ENCODE data around the gene CYGB. TPM values are rescaled to one million over a fixed set of nuclear protein-coding genes. Genes with fewer than 3 reads are reported as not detected.
A peak's percentile ranks its signal among the peaks of the same experiment; 100 is the strongest.

Gene CYGB
- total and polyA plus RNA-seq, 9 of the 15 experiments (the other 6 are each of a cell fraction or from before 2014, with no cell fraction given): 0.08 to 0.95 (median 0.18) TPM; not detected in 5

GRCh38 chr17:76584427-76585032, 47.0 kb upstream of the CYGB start:
- no peak for TF ChIP-seq ZNF76 (CRISPR knock-in tag; IDR thresholded peaks at IDR 0.05; ENCODE audit: borderline replicate concordance)
- Histone ChIP-seq H3K36me3 (ENCODE audit: control insufficient read depth, insufficient read depth, low read length) (no peaks in the 10 kb centered on the region), H3K9me3 (replicated peaks; ENCODE audit: control insufficient read depth, insufficient read depth, low read depth, low read length) (no peaks in the 10 kb centered on the region), H3K4me1 (replicated peaks in 1 of 2; ENCODE audit: control insufficient read depth in 2 of 2, insufficient read depth in 2 of 2, low read length in 2 of 2) (peaks cover 0 to 30% of the 10 kb centered on the region in 2 experiments; a peak in 4 of 5 replicates), H3K9ac (ENCODE audit: insufficient read depth in 1 of 2, low read depth in 2 of 2, low read length in 2 of 2) (peak overlapping the region in 1 of 2 experiments; percentile 68; a peak in 1 of 4 replicates), H3K27ac (ENCODE audit: extremely low read depth, low read depth, low read length) (no peak overlapping the region), H3K9me1 (ENCODE audit: control insufficient read depth, insufficient read depth, low read length) (no peaks in the 10 kb centered on the region), H3K4me3 (no peak overlapping the region), H3K27me3 (ENCODE audit: control insufficient read depth in 2 of 2, insufficient read depth in 2 of 2, low read length in 2 of 2) (peaks cover 0 to 6% of the 10 kb centered on the region in 2 experiments; a peak in 2 of 5 replicates), H2AFZ (ENCODE audit: low read depth, low read length) (peak overlapping the region; percentile 40; the same call in 1 of the 2 replicates), H3K4me2 (ENCODE audit: insufficient read depth, low read length) (peak overlapping the region; percentile 37; the same call in 1 of the 2 replicates), H4K20me1 (replicated peaks; ENCODE audit: control insufficient read depth, insufficient read depth, low read length) (no peaks in the 10 kb centered on the region), H3K79me2 (ENCODE audit: control insufficient read depth, insufficient read depth, low read length) (no peaks in the 10 kb centered on the region)
- BruUV-seq (replicated peaks): no TSS peak
- FAIRE-seq: no peak
- in situ Hi-C loops (cut with MboI) (no loop called here), intact Hi-C loops (cut with micrococcal nuclease) (no loop called here)
- CTCF ChIA-PET (ENCODE audit: low intra/inter-chr PET ratio): no interaction called here
- no peak for DNase-seq (ENCODE audit: extremely low read depth in 1 of 4, low spot score in 3 of 4)
- POLR2A ChIA-PET: interaction anchor here (0.6 to 1.5 kb wide), 6 partner anchors 13 to 40 kb away, joined by 3 to 5 read pairs (median 4); no protein-coding TSS in a partner anchor
- WGBS (ENCODE audit: insufficient coverage, low coverage, missing lambda C conversion rate): 78% methylated on average over 12 of the region's 17 CpGs
- ATAC-seq: no peak

DNA sequence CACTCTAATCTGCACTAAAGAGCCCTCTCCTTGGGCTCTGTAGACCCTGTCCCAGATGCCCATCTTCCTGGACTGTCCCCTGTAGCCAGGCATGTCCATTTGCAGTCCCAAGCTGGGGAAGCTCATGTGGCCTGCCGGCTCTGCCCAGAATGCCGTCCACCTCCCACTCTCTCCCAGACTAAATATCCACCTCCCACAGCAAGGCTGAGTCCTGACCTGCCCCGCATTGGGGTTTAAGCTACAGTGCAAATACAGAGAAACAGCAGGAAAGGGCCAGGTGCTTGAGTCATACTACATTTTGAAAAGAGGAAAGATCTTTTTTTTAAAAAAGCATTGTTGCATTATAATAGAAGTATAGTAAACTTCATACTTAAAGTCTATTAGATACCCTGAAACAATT, 45.2 kb upstream of the CYGB start:
- Histone ChIP-seq H3K9me1 (ENCODE audit: control insufficient read depth, insufficient read depth, low read length) (no peaks in the 10 kb centered on the region), H3K27ac (ENCODE audit: extremely low read depth, low read depth, low read length) (no peak overlapping the region), H3K4me1 (replicated peaks in 1 of 2; ENCODE audit: control insufficient read depth in 2 of 2, insufficient read depth in 2 of 2, low read length in 2 of 2) (peaks cover 14 to 34% of the 10 kb centered on the region in 2 experiments), H3K9me3 (replicated peaks; ENCODE audit: control insufficient read depth, insufficient read depth, low read depth, low read length) (no peaks in the 10 kb centered on the region), H2AFZ (ENCODE audit: low read depth, low read length) (no peak overlapping the region), H3K79me2 (ENCODE audit: control insufficient read depth, insufficient read depth, low read length) (no peaks in the 10 kb centered on the region), H3K4me2 (ENCODE audit: insufficient read depth, low read length) (no peak overlapping the region), H3K36me3 (ENCODE audit: control insufficient read depth, insufficient read depth, low read length) (no peaks in the 10 kb centered on the region), H4K20me1 (replicated peaks; ENCODE audit: control insufficient read depth, insufficient read depth, low read length) (no peaks in the 10 kb centered on the region), H3K9ac (ENCODE audit: insufficient read depth in 1 of 2, low read depth in 2 of 2, low read length in 2 of 2) (no peak overlapping the region), H3K27me3 (ENCODE audit: control insufficient read depth in 2 of 2, insufficient read depth in 2 of 2, low read length in 2 of 2) (peaks cover 0 to 6% of the 10 kb centered on the region in 2 experiments; a peak in 2 of 5 replicates), H3K4me3 (no peak overlapping the region)
- ChIA-PET CTCF (ENCODE audit: low intra/inter-chr PET ratio) (interaction anchor here (0.6 kb wide), 1 partner anchor 159 kb away, joined by 5 read pairs; no protein-coding TSS in a partner anchor), POLR2A (interaction anchor here (0.7 to 1.0 kb wide), 2 partner anchors 16 to 19 kb away, joined by 3 to 4 read pairs; no protein-coding TSS in a partner anchor)
- no peak for FAIRE-seq
- WGBS (ENCODE audit: insufficient coverage, low coverage, missing lambda C conversion rate): 17% methylated on average over 3 of the region's 3 CpGs
- no peak for DNase-seq (ENCODE audit: extremely low read depth in 1 of 4, low spot score in 3 of 4)
- no TSS peak for BruUV-seq (replicated peaks)
- intact Hi-C loops (cut with micrococcal nuclease): no loop called here
- ATAC-seq: no peak
- in situ Hi-C loops (cut with MboI): no loop called here
- TF ChIP-seq, protein P1, sequence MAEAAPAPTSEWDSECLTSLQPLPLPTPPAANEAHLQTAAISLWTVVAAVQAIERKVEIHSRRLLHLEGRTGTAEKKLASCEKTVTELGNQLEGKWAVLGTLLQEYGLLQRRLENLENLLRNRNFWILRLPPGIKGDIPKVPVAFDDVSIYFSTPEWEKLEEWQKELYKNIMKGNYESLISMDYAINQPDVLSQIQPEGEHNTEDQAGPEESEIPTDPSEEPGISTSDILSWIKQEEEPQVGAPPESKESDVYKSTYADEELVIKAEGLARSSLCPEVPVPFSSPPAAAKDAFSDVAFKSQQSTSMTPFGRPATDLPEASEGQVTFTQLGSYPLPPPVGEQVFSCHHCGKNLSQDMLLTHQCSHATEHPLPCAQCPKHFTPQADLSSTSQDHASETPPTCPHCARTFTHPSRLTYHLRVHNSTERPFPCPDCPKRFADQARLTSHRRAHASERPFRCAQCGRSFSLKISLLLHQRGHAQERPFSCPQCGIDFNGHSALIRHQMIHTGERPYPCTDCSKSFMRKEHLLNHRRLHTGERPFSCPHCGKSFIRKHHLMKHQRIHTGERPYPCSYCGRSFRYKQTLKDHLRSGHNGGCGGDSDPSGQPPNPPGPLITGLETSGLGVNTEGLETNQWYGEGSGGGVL (CRISPR knock-in tag; IDR thresholded peaks at IDR 0.05): no peak
- no peak for TF ChIP-seq CUX1 (CRISPR knock-in tag; IDR thresholded peaks at IDR 0.05)
- no peak for TF ChIP-seq ARHGAP35 (IDR thresholded peaks at IDR 0.05; ENCODE audit: partially characterized antibody)
- TF ChIP-seq FOXO4 (CRISPR knock-in tag; IDR thresholded peaks at IDR 0.05): no peak

Measured in K562 (cell line).